Measurements from ENCODE around the gene CCL7. TPM values are rescaled to one million over a fixed set of nuclear protein-coding genes. Genes with fewer than 3 reads are reported as not detected.

CCL7 gene
- total RNA-seq, 1 donor from 2014 or later, result not detected

- no peak overlapping the region for H3K4me3 ChIP-seq (ENCODE audit: insufficient read depth, low read depth, low read length)
- Mint-ChIP-seq H3K9me3 (ENCODE audit: unreplicated experiment) (peaks cover 5% of the 10 kb centered on the region), H3K27me3 (ENCODE audit: low read depth, unreplicated experiment) (no peaks in the 10 kb centered on the region), H3K4me1 (ENCODE audit: low read depth, unreplicated experiment) (peaks cover 29% of the 10 kb centered on the region), H3K27ac (ENCODE audit: unreplicated experiment) (no peak overlapping the region), H3K36me3 (ENCODE audit: low read depth, unreplicated experiment) (no peaks in the 10 kb centered on the region), H3K4me3 (ENCODE audit: unreplicated experiment) (no peak overlapping the region)
- no peak for DNase-seq (ENCODE audit: low read depth)
- no peaks in the 10 kb centered on the region for H3K36me3 ChIP-seq (ENCODE audit: insufficient read depth, low read length)
- H3K4me2 ChIP-seq (ENCODE audit: low read length), result no peak overlapping the region
- no peaks in the 10 kb centered on the region for H3K27me3 ChIP-seq (ENCODE audit: insufficient read depth, low read length)
- no peak overlapping the region for H2AFZ ChIP-seq (ENCODE audit: low read depth, low read length)
- H3K9me3 ChIP-seq (ENCODE audit: insufficient read depth, low read depth, low read length), result peaks cover 2% of the 10 kb centered on the region
- H3K4me1 ChIP-seq (ENCODE audit: insufficient read depth, low read length), result peaks cover 27% of the 10 kb centered on the region
- H3K27ac ChIP-seq (ENCODE audit: low read depth, low read length), result peak overlapping the region; percentile 40
- FAIRE-seq, result no peak
- no peak for TF ChIP-seq CTCF (IDR thresholded peaks at IDR 0.05; ENCODE audit: insufficient read depth, low read depth, low read length)
- TF ChIP-seq EZH2 (IDR thresholded peaks at IDR 0.05; ENCODE audit: insufficient read depth, low read length), result no peak
- H3K9ac ChIP-seq (ENCODE audit: low read length), result peak overlapping the region; percentile 8
- H4K20me1 ChIP-seq (ENCODE audit: insufficient read depth, low read length), result no peaks in the 10 kb centered on the region
- no peaks in the 10 kb centered on the region for H3K79me2 ChIP-seq (ENCODE audit: insufficient read depth, low read length)
These were observed 35.4 kb upstream of the CCL7 start for GRCh38 chr17:34234616-34235015.

- no peak overlapping the region for H2AFZ ChIP-seq (ENCODE audit: low read depth, low read length)
- no peak overlapping the region for H3K4me3 ChIP-seq (ENCODE audit: insufficient read depth, low read depth, low read length)
- no peaks in the 10 kb centered on the region for H3K27me3 ChIP-seq (ENCODE audit: insufficient read depth, low read length)
- H3K36me3 ChIP-seq (ENCODE audit: insufficient read depth, low read length), result no peaks in the 10 kb centered on the region
- TF ChIP-seq CTCF (IDR thresholded peaks at IDR 0.05; ENCODE audit: insufficient read depth, low read depth, low read length) (no peak), EZH2 (IDR thresholded peaks at IDR 0.05; ENCODE audit: insufficient read depth, low read length) (no peak)
- H3K9me3 ChIP-seq (ENCODE audit: insufficient read depth, low read depth, low read length), result no peaks in the 10 kb centered on the region
- peak overlapping the region; percentile 40 for H3K27ac ChIP-seq (ENCODE audit: low read depth, low read length)
- Mint-ChIP-seq H3K36me3 (ENCODE audit: low read depth, unreplicated experiment) (no peaks in the 10 kb centered on the region), H3K27ac (ENCODE audit: unreplicated experiment) (no peak overlapping the region), H3K9me3 (ENCODE audit: unreplicated experiment) (peaks cover 5% of the 10 kb centered on the region), H3K27me3 (ENCODE audit: low read depth, unreplicated experiment) (no peaks in the 10 kb centered on the region), H3K4me1 (ENCODE audit: low read depth, unreplicated experiment) (peaks cover 36% of the 10 kb centered on the region), H3K4me3 (ENCODE audit: unreplicated experiment) (no peak overlapping the region)
- H4K20me1 ChIP-seq (ENCODE audit: insufficient read depth, low read length), result no peaks in the 10 kb centered on the region
- DNase-seq (ENCODE audit: low read depth), result peak; percentile 63
- H3K4me1 ChIP-seq (ENCODE audit: insufficient read depth, low read length), result peaks cover 34% of the 10 kb centered on the region
- no peak for FAIRE-seq
- peak overlapping the region; percentile 8 for H3K9ac ChIP-seq (ENCODE audit: low read length)
- H3K4me2 ChIP-seq (ENCODE audit: low read length), result no peak overlapping the region
- no peaks in the 10 kb centered on the region for H3K79me2 ChIP-seq (ENCODE audit: insufficient read depth, low read length)
These were observed 34.5 kb upstream of the CCL7 start for GRCh38 chr17:34235389-34236028.

- Histone ChIP-seq H3K27ac (ENCODE audit: low read depth, low read length) (peak overlapping the region; percentile 45), H3K4me1 (ENCODE audit: insufficient read depth, low read length) (peaks cover 41% of the 10 kb centered on the region), H3K9ac (ENCODE audit: low read length) (no peak overlapping the region), H3K79me2 (ENCODE audit: insufficient read depth, low read length) (no peaks in the 10 kb centered on the region), H3K27me3 (ENCODE audit: insufficient read depth, low read length) (no peaks in the 10 kb centered on the region), H3K36me3 (ENCODE audit: insufficient read depth, low read length) (no peaks in the 10 kb centered on the region), H3K9me3 (ENCODE audit: insufficient read depth, low read depth, low read length) (no peaks in the 10 kb centered on the region), H3K4me3 (ENCODE audit: insufficient read depth, low read depth, low read length) (no peak overlapping the region), H3K4me2 (ENCODE audit: low read length) (no peak overlapping the region), H4K20me1 (ENCODE audit: insufficient read depth, low read length) (no peaks in the 10 kb centered on the region), H2AFZ (ENCODE audit: low read depth, low read length) (no peak overlapping the region)
- Mint-ChIP-seq H3K9me3 (ENCODE audit: unreplicated experiment) (peaks cover 2% of the 10 kb centered on the region), H3K36me3 (ENCODE audit: low read depth, unreplicated experiment) (no peaks in the 10 kb centered on the region), H3K4me1 (ENCODE audit: low read depth, unreplicated experiment) (peaks cover 36% of the 10 kb centered on the region), H3K27ac (ENCODE audit: unreplicated experiment) (no peak overlapping the region), H3K4me3 (ENCODE audit: unreplicated experiment) (no peak overlapping the region), H3K27me3 (ENCODE audit: low read depth, unreplicated experiment) (no peaks in the 10 kb centered on the region)
- FAIRE-seq (no peak), DNase-seq (ENCODE audit: low read depth) (no peak)
- TF ChIP-seq CTCF (IDR thresholded peaks at IDR 0.05; ENCODE audit: insufficient read depth, low read depth, low read length) (no peak), EZH2 (IDR thresholded peaks at IDR 0.05; ENCODE audit: insufficient read depth, low read length) (no peak)
These were observed 33.6 kb upstream of the CCL7 start for GRCh38 chr17:34236281-34236892.

All from astrocyte (in vitro differentiated cells and primary cell).